Natural killer cell (primary cell): ENCODE data around the gene APBA1. TPM values are rescaled to one million over a fixed set of nuclear protein-coding genes. Genes with fewer than 3 reads are reported as not detected.
"Not testable (repeated sequence)": the region's sequence is repeated elsewhere in the genome, so short reads cannot be mapped to it uniquely, and the experiment has no call there.

ENCODE experiments used
- ATAC-seq, 3 donors: fragments of 150-1000 bp in 2 of 3; fragments of 200-7000 bp in 1 of 3; cut with Tn5 transposase; 1 replicate in 1 of 3; 2 replicates in 2 of 3; pipeline ENCODE4 v1.10.0; 2021; ENCODE audit warnings: mild to moderate bottlenecking in 2 of 3, moderate library complexity in 2 of 3
- DNase-seq, 2 donors: peaks; one replicate each; pipeline versions ENCODE4 v3.0.0 to v3.0.0-alpha.2; 2013 to 2021; ENCODE audit warnings: mixed read lengths in 1 of 2
- H3K27ac ChIP-seq: one replicate; pipeline ENCODE4 v1.5.1; 2013; ENCODE audit warnings: mild to moderate bottlenecking, low read length
- H3K27me3 ChIP-seq: one replicate; pipeline ENCODE4 v1.6.1; 2013; ENCODE audit warnings: low read length; ENCODE audit not compliant: control insufficient read depth, insufficient read depth
- H3K36me3 ChIP-seq: one replicate; pipeline ENCODE4 v1.6.1; 2013; ENCODE audit warnings: low read length; ENCODE audit not compliant: control insufficient read depth, insufficient read depth
- H3K4me1 ChIP-seq: one replicate; pipeline ENCODE4 v1.6.1; 2013; ENCODE audit warnings: low read length; ENCODE audit not compliant: control insufficient read depth, insufficient read depth
- H3K4me3 ChIP-seq: one replicate; pipeline ENCODE4 v1.5.1; 2013; ENCODE audit warnings: low read length
- H3K9me3 ChIP-seq: one replicate; pipeline ENCODE4 v1.6.1; 2013; ENCODE audit warnings: low read length; ENCODE audit not compliant: control insufficient read depth, insufficient read depth
- H3K27ac Mint-ChIP-seq, 2 donors: one replicate each; pipeline ENCODE4 v1.8.0; 2022; ENCODE audit warnings: mild to moderate bottlenecking in 2 of 2, mixed read lengths in 2 of 2, moderate library complexity in 1 of 2
- H3K27me3 Mint-ChIP-seq, 2 donors: one replicate each; pipeline ENCODE4 v1.8.0; 2022; ENCODE audit warnings: low read depth in 2 of 2, mixed read lengths in 2 of 2
- H3K36me3 Mint-ChIP-seq: one replicate; pipeline ENCODE4 v1.8.0; 2022; ENCODE audit warnings: mixed read lengths
- H3K4me1 Mint-ChIP-seq, 2 donors: one replicate each; pipeline ENCODE4 v1.8.0; 2022; ENCODE audit warnings: mixed read lengths in 2 of 2
- H3K4me3 Mint-ChIP-seq: one replicate; pipeline ENCODE4 v1.8.0; 2022; ENCODE audit warnings: mild to moderate bottlenecking, moderate library complexity, mixed read lengths
- H3K9me3 Mint-ChIP-seq, 2 donors: one replicate each; pipeline ENCODE4 v1.8.0; 2022; ENCODE audit warnings: mixed read lengths in 2 of 2
- CTCF ChIP-seq: fragments of 200-600 bp; IDR thresholded peaks from one replicate; pipeline ENCODE4 v1.8.0; 2022; ENCODE audit warnings: antibody characterized with exemption
- WGBS: methylation state at CpG from one replicate; pipeline ENCODE4 v1.1.7; 2013; ENCODE audit warnings: missing lambda C conversion rate; ENCODE audit not compliant: insufficient coverage; 5-methylcytosine and 5-hydroxymethylcytosine counted together
- intact Hi-C: fragments of 100-400 bp; cut with micrococcal nuclease; formaldehyde crosslinking; loops from one replicate; pipeline ENCODE4 v1.14.2; 2022
- total RNA-seq, 4 donors: library from RNA; stranded (reverse); fragments of 120-200 nt in 1 of 4; gene quantifications; one replicate each; pipeline versions ENCODE4 v1.2.3 to v1.2.4, GENCODE V29; 2013 to 2022

Gene APBA1
- total RNA-seq, 3 donors from 2014 or later (not counting 1 experiment from before 2014, with no cell fraction given): 0.11 to 0.31 (median 0.13) TPM

DNA sequence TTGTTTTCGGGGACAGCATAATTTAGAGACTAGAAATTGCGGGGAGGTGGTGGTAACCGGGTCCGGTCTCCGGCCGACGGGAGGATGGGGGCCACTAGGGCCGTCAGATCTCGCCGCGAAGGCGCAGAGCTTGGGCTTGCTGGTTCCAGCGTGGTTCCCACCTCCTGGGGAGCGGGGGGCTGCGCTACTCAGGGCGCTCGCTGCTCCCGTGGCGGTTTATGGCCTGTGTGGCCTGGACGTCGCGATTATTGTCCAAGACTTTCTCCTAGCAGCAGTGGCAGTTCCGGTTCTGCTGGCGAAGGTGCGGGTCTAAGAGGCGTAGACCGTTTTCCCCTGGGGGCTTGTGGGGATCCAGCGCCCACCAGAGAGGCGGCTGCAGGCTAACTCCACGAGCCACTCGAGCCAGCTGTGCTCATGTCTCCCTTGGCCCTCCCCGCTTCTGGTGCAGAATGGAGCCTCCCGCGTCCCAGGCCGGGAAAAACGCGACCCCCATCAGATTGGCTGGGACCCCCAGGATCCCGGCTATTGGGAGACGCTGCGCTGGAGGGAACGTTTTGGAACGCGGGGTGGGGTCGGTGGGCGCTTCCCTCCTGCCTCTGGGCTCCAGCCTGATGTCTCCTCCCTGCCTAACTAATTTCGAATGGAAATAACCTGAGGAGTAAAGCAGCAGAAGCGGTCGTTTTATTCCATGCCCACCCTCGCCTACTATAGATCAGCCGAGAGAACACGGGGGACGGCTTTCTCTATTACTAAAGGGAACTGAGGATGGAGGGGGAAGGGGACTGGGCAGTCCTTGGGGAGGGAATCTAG is 260.0 kb downstream of the APBA1 start:
- Histone ChIP-seq H3K27ac (no peak overlapping the region), H3K27me3 (no peaks in the 10 kb centered on the region), H3K4me3 (no peak overlapping the region), H3K36me3 (no peaks in the 10 kb centered on the region), H3K9me3 (no peaks in the 10 kb centered on the region), H3K4me1 (no peaks in the 10 kb centered on the region)
- ATAC-seq (no peak), DNase-seq (no peak)
- TF ChIP-seq CTCF: no peak
- H3K27me3 Mint-ChIP-seq: peaks cover 3 to 5% of the 10 kb centered on the region in 2 donors
- peaks cover 0 to 5% of the 10 kb centered on the region in 2 donors for H3K4me1 Mint-ChIP-seq
- H3K27ac Mint-ChIP-seq: no peak overlapping the region
- no peak overlapping the region for H3K4me3 Mint-ChIP-seq
- H3K36me3 Mint-ChIP-seq: no peaks in the 10 kb centered on the region
- intact Hi-C loops: no loop called here
- no peaks in the 10 kb centered on the region for H3K9me3 Mint-ChIP-seq
- whole genome bisulfite sequencing: 71% methylated on average over 52 of the region's 52 CpGs

DNA sequence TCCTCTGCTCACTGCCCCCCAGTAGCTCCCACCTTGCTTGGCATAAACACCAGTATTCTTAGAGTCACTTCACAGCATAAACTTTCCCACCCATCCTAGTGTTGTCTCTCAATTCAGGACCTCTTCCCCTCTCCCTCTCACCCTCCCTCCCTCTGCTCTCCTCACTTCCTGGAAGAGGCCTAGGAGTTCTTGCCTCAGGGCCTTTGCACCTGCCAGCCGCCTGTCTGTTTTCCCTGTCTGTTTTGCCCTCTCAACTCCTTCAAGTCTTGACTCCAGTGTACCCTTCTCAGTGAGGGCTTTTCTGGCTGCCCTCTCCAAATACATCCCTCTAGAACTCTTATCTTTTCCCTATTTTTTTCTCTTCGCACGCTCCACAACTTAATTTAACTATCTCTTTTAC is 260.9 kb downstream of the APBA1 start:
- no peak overlapping the region for H3K27ac ChIP-seq
- intact Hi-C loops: no loop called here
- no peaks in the 10 kb centered on the region for H3K9me3 ChIP-seq
- H3K27me3 Mint-ChIP-seq: peaks cover 3 to 5% of the 10 kb centered on the region in 2 donors
- H3K27ac Mint-ChIP-seq: no peak overlapping the region
- TF ChIP-seq CTCF: no peak
- no peak overlapping the region for H3K4me3 Mint-ChIP-seq
- no peaks in the 10 kb centered on the region for H3K4me1 ChIP-seq
- DNase-seq (no peak), ATAC-seq (no peak)
- H3K27me3 ChIP-seq: no peaks in the 10 kb centered on the region
- 90% methylated on average over 3 of the region's 3 CpGs for WGBS
- peaks cover 0 to 5% of the 10 kb centered on the region in 2 donors for H3K4me1 Mint-ChIP-seq
- H3K9me3 Mint-ChIP-seq: no peaks in the 10 kb centered on the region
- H3K36me3 ChIP-seq: no peaks in the 10 kb centered on the region
- no peaks in the 10 kb centered on the region for H3K36me3 Mint-ChIP-seq
- no peak overlapping the region for H3K4me3 ChIP-seq

- DNase-seq, H3K9me3 Mint-ChIP-seq, H3K36me3 Mint-ChIP-seq, ATAC-seq, H3K4me3 Mint-ChIP-seq, H3K27ac ChIP-seq, H3K27me3 Mint-ChIP-seq, H3K9me3 ChIP-seq, H3K27ac Mint-ChIP-seq, H3K4me1 ChIP-seq, H3K4me3 ChIP-seq, H3K36me3 ChIP-seq, intact Hi-C loops, H3K4me1 Mint-ChIP-seq, H3K27me3 ChIP-seq: not testable (repeated sequence)
- WGBS: 93% methylated on average over 6 of the region's 6 CpGs
These were observed 262.2 kb downstream of the APBA1 start for GRCh38 chr9:69409936-69410335.

- TF ChIP-seq CTCF: no peak
- Mint-ChIP-seq H3K4me1 (no peaks in the 10 kb centered on the region), H3K27me3 (peaks cover 7 to 8% of the 10 kb centered on the region in 2 donors), H3K36me3 (no peaks in the 10 kb centered on the region), H3K4me3 (no peak overlapping the region), H3K27ac (no peak overlapping the region), H3K9me3 (no peaks in the 10 kb centered on the region)
- H3K4me3 ChIP-seq: no peak overlapping the region
- intact Hi-C loops: no loop called here
- no peaks in the 10 kb centered on the region for H3K27me3 ChIP-seq
- H3K27ac ChIP-seq: no peak overlapping the region
- H3K4me1 ChIP-seq: no peaks in the 10 kb centered on the region
- H3K36me3 ChIP-seq: no peaks in the 10 kb centered on the region
- DNase-seq (no peak), ATAC-seq (no peak)
- 57% methylated on average over 1 of the region's 1 CpG for WGBS
- no peaks in the 10 kb centered on the region for H3K9me3 ChIP-seq
These were observed 271.7 kb downstream of the APBA1 start for GRCh38 chr9:69400470-69400869.
